Ectodermal cell (in vitro differentiated cells): ENCODE results near the gene KRT3.
"Not testable (repeated sequence)": the region's sequence is repeated elsewhere in the genome, so short reads cannot be mapped to it uniquely, and the experiment has no call there.

Source experiments
- H3K27ac ChIP-seq: 2 replicates; pipeline ENCODE4 v1.7.0; 2013; ENCODE audit warnings: mild to moderate bottlenecking, low read depth, low read length; ENCODE audit not compliant: insufficient read depth, poor library complexity, severe bottlenecking
- H3K27me3 ChIP-seq: 2 replicates; pipeline ENCODE4 v1.7.0; 2013; ENCODE audit warnings: mild to moderate bottlenecking, low read length; ENCODE audit not compliant: insufficient read depth, control insufficient read depth, poor library complexity, severe bottlenecking
- H3K36me3 ChIP-seq: one replicate; pipeline ENCODE4 v1.7.0; 2013; ENCODE audit warnings: low read length; ENCODE audit not compliant: control insufficient read depth, insufficient read depth
- H3K4me1 ChIP-seq: one replicate; pipeline ENCODE4 v1.7.0; 2013; ENCODE audit warnings: low read length; ENCODE audit not compliant: control insufficient read depth, insufficient read depth
- H3K4me3 ChIP-seq: 2 replicates; pipeline ENCODE4 v1.7.0; 2013; ENCODE audit warnings: low read depth, low read length, control low read depth; ENCODE audit not compliant: insufficient read depth
- H3K9me3 ChIP-seq: 2 replicates; pipeline ENCODE4 v1.7.0; 2013; ENCODE audit warnings: mild to moderate bottlenecking, low read length, moderate library complexity; ENCODE audit not compliant: control insufficient read depth
- WGBS, 2 experiments: methylation state at CpG; one replicate each; pipeline ENCODE4 v1.1.7; 2013; ENCODE audit warnings: missing lambda C conversion rate in 2 of 2; 5-methylcytosine and 5-hydroxymethylcytosine counted together

Gene KRT3

DNA sequence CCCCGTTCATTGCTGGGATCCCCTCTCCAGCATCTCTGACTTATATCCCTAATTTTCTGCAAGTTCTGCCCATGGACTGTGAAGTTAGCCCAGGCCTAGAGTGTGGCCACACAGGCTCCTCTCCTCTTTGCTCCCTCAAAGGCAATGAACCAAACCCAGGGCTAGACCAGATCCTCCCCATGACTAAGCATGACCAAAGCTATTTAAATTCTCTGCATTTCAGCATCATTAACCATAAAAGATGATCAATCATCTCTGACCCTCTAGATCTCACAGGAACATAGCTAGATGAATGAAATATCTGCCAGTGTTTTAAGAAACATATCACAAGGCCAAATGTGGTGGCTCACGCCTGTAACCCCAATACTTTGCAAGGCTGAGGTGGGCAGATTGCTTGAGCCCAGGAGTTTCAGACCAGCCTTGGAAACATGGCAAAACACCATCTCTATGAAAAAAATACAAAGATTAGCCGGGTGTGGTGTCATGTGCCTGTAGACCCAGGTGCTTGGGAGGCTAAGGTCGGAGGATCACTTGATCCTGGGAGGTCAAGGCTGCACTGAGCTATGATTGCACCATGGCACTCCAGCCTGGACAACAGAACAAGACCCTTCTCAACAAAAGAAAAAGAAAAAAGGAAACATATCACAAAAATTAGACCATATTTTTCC, 2.2 kb upstream of the KRT3 start:
- Histone ChIP-seq H3K27me3 (no peaks in the 10 kb centered on the region), H3K9me3 (no peaks in the 10 kb centered on the region), H3K4me3 (no peak overlapping the region), H3K36me3 (no peaks in the 10 kb centered on the region), H3K4me1 (no peaks in the 10 kb centered on the region), H3K27ac (no peak overlapping the region)
- 84 to 92% methylated on average over 4 of the region's 4 CpGs for WGBS, 2 experiments

GRCh38 chr12:52797529-52797894, 1.6 kb upstream of the KRT3 start:
- Histone ChIP-seq H3K9me3 (no peaks in the 10 kb centered on the region), H3K27ac (no peak overlapping the region)

GRCh38 chr12:52796839-52797528, 1.1 kb upstream of the KRT3 start:
- Histone ChIP-seq H3K27ac (no peak overlapping the region), H3K4me3 (no peak overlapping the region), H3K4me1 (no peaks in the 10 kb centered on the region), H3K9me3 (no peaks in the 10 kb centered on the region), H3K27me3 (no peaks in the 10 kb centered on the region), H3K36me3 (no peaks in the 10 kb centered on the region)
- 92% methylated on average over 3 of the region's 3 CpGs for WGBS, 2 experiments

More at GRCh38 chr12:52797529-52797894, 1.6 kb upstream of the KRT3 start:
- Histone ChIP-seq H3K27me3 (no peaks in the 10 kb centered on the region), H3K4me1 (no peaks in the 10 kb centered on the region), H3K36me3 (no peaks in the 10 kb centered on the region), H3K4me3 (no peak overlapping the region)

DNA sequence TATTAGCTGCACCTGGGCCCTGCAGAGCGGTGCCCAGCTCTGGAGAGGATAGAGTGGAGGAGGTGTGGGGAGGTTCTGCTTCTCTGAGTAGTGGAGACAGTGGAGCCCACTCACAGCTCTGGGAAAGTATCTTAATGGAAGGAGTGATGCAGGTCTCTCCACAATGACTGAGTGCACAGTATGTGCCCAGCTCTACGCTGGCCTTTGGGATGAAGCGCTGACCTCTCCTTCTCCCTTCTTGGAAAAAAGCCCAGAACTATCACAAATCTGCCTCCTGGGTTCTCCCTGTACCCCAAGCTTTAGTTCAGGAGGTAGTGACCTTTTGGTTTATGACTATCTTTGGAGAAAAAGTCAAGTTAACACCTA, 495 bp upstream of the KRT3 start:
- Histone ChIP-seq H3K36me3 (no peaks in the 10 kb centered on the region), H3K4me3 (no peak overlapping the region), H3K27me3 (no peaks in the 10 kb centered on the region), H3K9me3 (no peaks in the 10 kb centered on the region), H3K4me1 (no peaks in the 10 kb centered on the region), H3K27ac (no peak overlapping the region)
- 94 to 95% methylated on average over 3 of the region's 3 CpGs for WGBS, 2 experiments

- WGBS, 2 experiments: 90 to 93% methylated on average over 2 of the region's 2 CpGs
- H3K4me3 ChIP-seq, H3K4me1 ChIP-seq, H3K27me3 ChIP-seq, H3K27ac ChIP-seq, H3K36me3 ChIP-seq, H3K9me3 ChIP-seq: not testable (repeated sequence)
These were observed 614 bp downstream of the KRT3 start for GRCh38 chr12:52795332-52795674.

DNA sequence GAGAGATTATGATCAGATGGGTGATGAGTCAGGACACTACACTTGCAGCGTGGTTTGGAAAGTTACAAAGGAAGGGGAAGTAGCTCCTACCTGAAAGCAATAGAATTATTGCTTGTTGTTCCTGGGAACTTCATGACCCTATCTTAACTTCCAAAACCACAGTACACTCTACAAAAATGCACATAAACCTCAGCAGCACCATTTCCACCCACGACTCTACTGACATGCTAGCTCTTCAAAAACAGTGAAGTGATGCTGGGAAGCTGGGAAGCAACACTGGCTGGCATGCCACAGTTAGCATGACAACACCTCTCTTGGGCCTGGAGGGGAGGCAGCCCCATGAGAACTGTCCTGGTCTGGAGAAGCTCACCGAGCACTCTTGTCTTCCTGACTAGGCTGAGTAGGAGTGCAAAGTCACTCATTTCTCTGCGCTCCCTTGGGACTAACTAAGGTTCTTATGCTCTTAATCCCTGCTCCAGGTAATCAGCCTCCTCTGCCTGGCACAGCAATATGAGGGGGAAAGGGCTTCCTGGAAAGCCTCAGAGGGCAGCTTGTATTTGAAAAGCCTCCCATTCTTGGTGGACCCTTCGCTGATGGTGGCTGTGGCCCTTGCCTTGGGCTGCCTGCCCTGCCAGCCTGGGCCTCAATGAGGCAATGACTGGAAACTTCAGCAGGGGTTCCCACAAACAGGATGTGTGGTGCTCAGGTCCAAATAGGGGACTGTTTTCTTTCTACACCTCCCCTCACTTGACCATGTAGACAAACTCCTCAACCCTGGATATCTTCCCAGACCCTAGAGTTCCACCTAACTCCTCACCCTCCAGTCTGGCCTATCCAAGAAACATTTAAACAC, 1.2 kb downstream of the KRT3 start:
- 86 to 90% methylated on average over 5 of the region's 5 CpGs for WGBS, 2 experiments
- Histone ChIP-seq H3K27ac (no peak overlapping the region), H3K27me3 (no peaks in the 10 kb centered on the region), H3K9me3 (no peaks in the 10 kb centered on the region), H3K36me3 (no peaks in the 10 kb centered on the region), H3K4me1 (no peaks in the 10 kb centered on the region), H3K4me3 (no peak overlapping the region)

- H3K9me3 ChIP-seq: no peaks in the 10 kb centered on the region
- H3K4me1 ChIP-seq: no peaks in the 10 kb centered on the region
- no peak overlapping the region for H3K27ac ChIP-seq
- no peaks in the 10 kb centered on the region for H3K27me3 ChIP-seq
- H3K4me3 ChIP-seq: no peak overlapping the region
- H3K36me3 ChIP-seq: no peaks in the 10 kb centered on the region
- WGBS, 2 experiments: 93 to 96% methylated on average over 10 of the region's 10 CpGs
These were observed 3.5 kb downstream of the KRT3 start for GRCh38 chr12:52792185-52793029.

- Histone ChIP-seq H3K4me3 (no peak overlapping the region), H3K27ac (no peak overlapping the region), H3K4me1 (no peaks in the 10 kb centered on the region), H3K27me3 (no peaks in the 10 kb centered on the region), H3K36me3 (no peaks in the 10 kb centered on the region), H3K9me3 (no peaks in the 10 kb centered on the region)
- WGBS, 2 experiments: 93 to 94% methylated on average over 12 of the region's 12 CpGs
These were observed 4.4 kb downstream of the KRT3 start for GRCh38 chr12:52791271-52792184.

GRCh38 chr12:52790427-52791270, 5.3 kb downstream of the KRT3 start:
- Histone ChIP-seq H3K27me3 (no peaks in the 10 kb centered on the region), H3K9me3 (no peaks in the 10 kb centered on the region), H3K4me1 (no peaks in the 10 kb centered on the region), H3K27ac (no peak overlapping the region), H3K36me3 (no peaks in the 10 kb centered on the region), H3K4me3 (no peak overlapping the region)
- WGBS, 2 experiments: 91 to 93% methylated on average over 19 of the region's 19 CpGs
